GM21737 (cell line): ENCODE results near the gene CHEK2.
"Not testable (repeated sequence)": the region's sequence is repeated elsewhere in the genome, so short reads cannot be mapped to it uniquely, and the experiment has no call there.

Experiments used
- ATAC-seq: cut with Tn5 transposase; IDR thresholded peaks from one replicate; pipeline ENCODE4 v1.9.1; 2021; ENCODE audit warnings: mild to moderate bottlenecking, moderate library complexity; ENCODE audit not compliant: unreplicated experiment

The CHEK2 gene

GRCh38 chr22:28742562-28742962 is 942 bp upstream of the CHEK2 start:
- no peak for ATAC-seq

GRCh38 chr22:28741200-28741784 is 328 bp downstream of the CHEK2 start:
- ATAC-seq, result no peak

- ATAC-seq, result not testable (repeated sequence)
Measured at GRCh38 chr22:28738876-28739275, 2.7 kb downstream of the CHEK2 start.

- ATAC-seq, result no peak
Measured at GRCh38 chr22:28737701-28738100, 3.9 kb downstream of the CHEK2 start.

GRCh38 chr22:28736301-28737155 is 5.1 kb downstream of the CHEK2 start:
- no peak for ATAC-seq

- no peak for ATAC-seq
Measured at GRCh38 chr22:28734393-28734792, 7.2 kb downstream of the CHEK2 start.

GRCh38 chr22:28730179-28730578 is 11.4 kb downstream of the CHEK2 start:
- ATAC-seq, result no peak

- ATAC-seq, result no peak
Measured at GRCh38 chr22:28728621-28729313, 12.9 kb downstream of the CHEK2 start.

- no peak for ATAC-seq
Measured at GRCh38 chr22:28728002-28728401, 13.6 kb downstream of the CHEK2 start.

- ATAC-seq, result no peak
Measured at GRCh38 chr22:28718044-28718443, 23.6 kb downstream of the CHEK2 start.

- no peak for ATAC-seq
Measured at GRCh38 chr22:28716686-28717085, 24.9 kb downstream of the CHEK2 start.

- no peak for ATAC-seq
Measured at GRCh38 chr22:28715611-28716010, 26.0 kb downstream of the CHEK2 start.

- ATAC-seq, result no peak
Measured at GRCh38 chr22:28714043-28714628, 27.5 kb downstream of the CHEK2 start.

GRCh38 chr22:28711820-28712777 is 29.5 kb downstream of the CHEK2 start:
- ATAC-seq, result no peak

GRCh38 chr22:28711341-28711740 is 30.3 kb downstream of the CHEK2 start:
- no peak for ATAC-seq

GRCh38 chr22:28710576-28711191 is 30.9 kb downstream of the CHEK2 start:
- ATAC-seq, result no peak

- no peak for ATAC-seq
Measured at GRCh38 chr22:28710107-28710506, 31.5 kb downstream of the CHEK2 start.

GRCh38 chr22:28706845-28707244 is 34.8 kb downstream of the CHEK2 start:
- ATAC-seq, result no peak

GRCh38 chr22:28703436-28703835 is 38.2 kb downstream of the CHEK2 start:
- no peak for ATAC-seq

- ATAC-seq, result no peak
Measured at GRCh38 chr22:28702891-28703290, 38.7 kb downstream of the CHEK2 start.
